GM12878 (cell line): ENCODE results near the gene SUPT3H. TPM values are rescaled to one million over a fixed set of nuclear protein-coding genes. Genes with fewer than 3 reads are reported as not detected.

ENCODE experiments used
- ASH2L ChIP-seq: fragments of 300-600, 200-600 bp; sonication (generic); IDR thresholded peaks from 2 replicates; pipeline ENCODE4 v1.6.1; 2017; ENCODE audit warnings: low read depth, mild to moderate bottlenecking, borderline replicate concordance
- BMI1 ChIP-seq: fragments of 450-650 bp; IDR thresholded peaks from 2 replicates; pipeline ENCODE4 v1.6.1; 2016; ENCODE audit warnings: mild to moderate bottlenecking, moderate library complexity, borderline replicate concordance
- CBX3 ChIP-seq: fragments of 200-600 bp; sonication (generic); IDR thresholded peaks from 2 replicates; pipeline ENCODE4 v1.6.1; 2016; ENCODE audit warnings: low read depth, borderline replicate concordance
- CHD2 ChIP-seq: IDR thresholded peaks from 2 replicates; pipeline ENCODE4 v1.6.1; 2011; ENCODE audit warnings: low read depth, low read length, improper control_type of control experiment, borderline replicate concordance
- FOXK2 ChIP-seq: fragments of 450-650 bp; IDR thresholded peaks from 2 replicates; pipeline ENCODE4 v1.6.1; 2017; ENCODE audit warnings: mild to moderate bottlenecking, moderate library complexity
- KLF5 ChIP-seq: fragments of 450-650 bp; IDR thresholded peaks from 2 replicates; pipeline ENCODE4 v1.6.1; 2014; ENCODE audit warnings: mild to moderate bottlenecking; ENCODE audit not compliant: partially characterized antibody
- LARP7 ChIP-seq: fragments of 450-650 bp; IDR thresholded peaks from 2 replicates; pipeline ENCODE4 v1.6.1; 2017; ENCODE audit warnings: mild to moderate bottlenecking
- POLR2AphosphoS5 ChIP-seq: IDR thresholded peaks from 2 replicates; pipeline ENCODE4 v1.6.1; 2011; ENCODE audit warnings: mild to moderate bottlenecking, low read length, inconsistent platforms
- RFX5 ChIP-seq: IDR thresholded peaks from 2 replicates; pipeline ENCODE4 v1.6.1; 2011; ENCODE audit warnings: low read depth, low read length, improper control_type of control experiment
- SMC3 ChIP-seq: IDR thresholded peaks from 2 replicates; pipeline ENCODE4 v1.6.1; 2011; ENCODE audit warnings: low read length, improper control_type of control experiment, borderline replicate concordance
- TCF12 ChIP-seq: IDR thresholded peaks from 2 replicates; pipeline ENCODE4 v1.6.1; 2011; ENCODE audit warnings: low read depth, mild to moderate bottlenecking, low read length
- polyA plus RNA-seq, 11 experiments: library from polyadenylated mRNA; depleted of rRNA in 4 of 11; unstranded in 6 of 11; stranded (reverse) in 5 of 11; fragments of >200 nt; fragmentation: Nextera tagmentation in 4 of 11; fragmentation: Illumina TruSeq in 1 of 11; extraction: Ambion mirVana in 4 of 11; extraction: Trizol in 1 of 11; gene quantifications; 1 replicate in 1 of 11; 2 replicates in 10 of 11; pipeline versions ENCODE4 v1.2.1 to v1.2.3, GENCODE V29; 2011 to 2016; ENCODE audit warnings: inconsistent platforms in 2 of 11, missing spikeins in 2 of 11, low read depth in 1 of 11
- total RNA-seq, 4 experiments: library from RNA; depleted of rRNA in 3 of 4; stranded (reverse); fragments of >200 nt in 3 of 4; fragmentation: Illumina TruSeq in 1 of 4; extraction: Trizol in 1 of 4; gene quantifications; 2 replicates each; pipeline versions ENCODE4 v1.2.1 to v1.2.3, GENCODE V29; 2013 to 2021
- TF ChIP-seq, protein P1 (sequence below): fragments of 150-350 bp; IDR thresholded peaks from 2 replicates; pipeline ENCODE4 v1.6.1; 2014; ENCODE audit warnings: mild to moderate bottlenecking, low read depth, low read length
- TF ChIP-seq, protein P2 (sequence below): fragments of 150-350 bp; IDR thresholded peaks from 2 replicates; pipeline ENCODE4 v1.6.1; 2016; ENCODE audit warnings: low read depth, low read length
- TF ChIP-seq, protein P3 (sequence below): fragments of 450-650 bp; IDR thresholded peaks from 2 replicates; pipeline ENCODE4 v1.6.1; 2017; ENCODE audit warnings: mild to moderate bottlenecking

Gene SUPT3H
- total and polyA plus RNA-seq, 10 of the 15 experiments (the other 5 are each of a cell fraction or from before 2014, with no cell fraction given) = 0.51 to 3.7 (median 2.0) TPM

DNA sequence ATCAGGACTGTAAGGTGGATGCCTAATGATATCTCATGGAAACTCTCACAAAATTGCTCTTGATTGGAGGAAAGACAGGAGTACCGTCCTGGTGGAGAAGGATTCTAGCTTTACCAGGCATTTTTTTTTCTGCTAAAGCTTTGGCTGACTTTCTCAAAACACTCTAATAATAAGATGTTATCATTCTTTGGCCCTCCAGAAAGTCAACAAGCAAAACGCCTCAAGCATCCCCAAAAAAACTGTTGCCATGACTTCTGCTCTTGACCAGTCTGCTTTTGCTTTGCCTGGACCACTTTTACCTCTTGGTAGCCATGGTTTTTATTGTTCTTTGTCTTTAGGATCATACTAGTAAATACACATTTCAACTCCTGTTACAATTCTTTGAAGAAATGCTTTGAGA is 105.1 kb downstream of the SUPT3H start (continued):
- TF ChIP-seq LARP7 (no peak), SMC3 (no peak), TCF12 (no peak), POLR2AphosphoS5 (no peak), RFX5 (no peak), FOXK2 (no peak), CBX3 (no peak), ASH2L (no peak), KLF5 (no peak), CHD2 (no peak), BMI1 (no peak)
- TF ChIP-seq, protein P1, sequence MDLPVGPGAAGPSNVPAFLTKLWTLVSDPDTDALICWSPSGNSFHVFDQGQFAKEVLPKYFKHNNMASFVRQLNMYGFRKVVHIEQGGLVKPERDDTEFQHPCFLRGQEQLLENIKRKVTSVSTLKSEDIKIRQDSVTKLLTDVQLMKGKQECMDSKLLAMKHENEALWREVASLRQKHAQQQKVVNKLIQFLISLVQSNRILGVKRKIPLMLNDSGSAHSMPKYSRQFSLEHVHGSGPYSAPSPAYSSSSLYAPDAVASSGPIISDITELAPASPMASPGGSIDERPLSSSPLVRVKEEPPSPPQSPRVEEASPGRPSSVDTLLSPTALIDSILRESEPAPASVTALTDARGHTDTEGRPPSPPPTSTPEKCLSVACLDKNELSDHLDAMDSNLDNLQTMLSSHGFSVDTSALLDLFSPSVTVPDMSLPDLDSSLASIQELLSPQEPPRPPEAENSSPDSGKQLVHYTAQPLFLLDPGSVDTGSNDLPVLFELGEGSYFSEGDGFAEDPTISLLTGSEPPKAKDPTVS = no peak
- TF ChIP-seq, protein P2, sequence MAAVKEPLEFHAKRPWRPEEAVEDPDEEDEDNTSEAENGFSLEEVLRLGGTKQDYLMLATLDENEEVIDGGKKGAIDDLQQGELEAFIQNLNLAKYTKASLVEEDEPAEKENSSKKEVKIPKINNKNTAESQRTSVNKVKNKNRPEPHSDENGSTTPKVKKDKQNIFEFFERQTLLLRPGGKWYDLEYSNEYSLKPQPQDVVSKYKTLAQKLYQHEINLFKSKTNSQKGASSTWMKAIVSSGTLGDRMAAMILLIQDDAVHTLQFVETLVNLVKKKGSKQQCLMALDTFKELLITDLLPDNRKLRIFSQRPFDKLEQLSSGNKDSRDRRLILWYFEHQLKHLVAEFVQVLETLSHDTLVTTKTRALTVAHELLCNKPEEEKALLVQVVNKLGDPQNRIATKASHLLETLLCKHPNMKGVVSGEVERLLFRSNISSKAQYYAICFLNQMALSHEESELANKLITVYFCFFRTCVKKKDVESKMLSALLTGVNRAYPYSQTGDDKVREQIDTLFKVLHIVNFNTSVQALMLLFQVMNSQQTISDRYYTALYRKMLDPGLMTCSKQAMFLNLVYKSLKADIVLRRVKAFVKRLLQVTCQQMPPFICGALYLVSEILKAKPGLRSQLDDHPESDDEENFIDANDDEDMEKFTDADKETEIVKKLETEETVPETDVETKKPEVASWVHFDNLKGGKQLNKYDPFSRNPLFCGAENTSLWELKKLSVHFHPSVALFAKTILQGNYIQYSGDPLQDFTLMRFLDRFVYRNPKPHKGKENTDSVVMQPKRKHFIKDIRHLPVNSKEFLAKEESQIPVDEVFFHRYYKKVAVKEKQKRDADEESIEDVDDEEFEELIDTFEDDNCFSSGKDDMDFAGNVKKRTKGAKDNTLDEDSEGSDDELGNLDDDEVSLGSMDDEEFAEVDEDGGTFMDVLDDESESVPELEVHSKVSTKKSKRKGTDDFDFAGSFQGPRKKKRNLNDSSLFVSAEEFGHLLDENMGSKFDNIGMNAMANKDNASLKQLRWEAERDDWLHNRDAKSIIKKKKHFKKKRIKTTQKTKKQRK = no peak
- TF ChIP-seq, protein P3, sequence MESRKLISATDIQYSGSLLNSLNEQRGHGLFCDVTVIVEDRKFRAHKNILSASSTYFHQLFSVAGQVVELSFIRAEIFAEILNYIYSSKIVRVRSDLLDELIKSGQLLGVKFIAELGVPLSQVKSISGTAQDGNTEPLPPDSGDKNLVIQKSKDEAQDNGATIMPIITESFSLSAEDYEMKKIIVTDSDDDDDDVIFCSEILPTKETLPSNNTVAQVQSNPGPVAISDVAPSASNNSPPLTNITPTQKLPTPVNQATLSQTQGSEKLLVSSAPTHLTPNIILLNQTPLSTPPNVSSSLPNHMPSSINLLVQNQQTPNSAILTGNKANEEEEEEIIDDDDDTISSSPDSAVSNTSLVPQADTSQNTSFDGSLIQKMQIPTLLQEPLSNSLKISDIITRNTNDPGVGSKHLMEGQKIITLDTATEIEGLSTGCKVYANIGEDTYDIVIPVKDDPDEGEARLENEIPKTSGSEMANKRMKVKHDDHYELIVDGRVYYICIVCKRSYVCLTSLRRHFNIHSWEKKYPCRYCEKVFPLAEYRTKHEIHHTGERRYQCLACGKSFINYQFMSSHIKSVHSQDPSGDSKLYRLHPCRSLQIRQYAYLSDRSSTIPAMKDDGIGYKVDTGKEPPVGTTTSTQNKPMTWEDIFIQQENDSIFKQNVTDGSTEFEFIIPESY = no peak
